HL-60/S4 (cell line): ENCODE results near the gene LRRC37B.
"Not testable (repeated sequence)": the region's sequence is repeated elsewhere in the genome, so short reads cannot be mapped to it uniquely, and the experiment has no call there.

Experiments used
- in situ Hi-C: fragments of 300-500 bp; cut with MboI; formaldehyde crosslinking; loops from 2 replicates; pipeline ENCODE4 v1.14.3; 2022; ENCODE audit warnings: low sequenced_read_pairs

LRRC37B gene

DNA sequence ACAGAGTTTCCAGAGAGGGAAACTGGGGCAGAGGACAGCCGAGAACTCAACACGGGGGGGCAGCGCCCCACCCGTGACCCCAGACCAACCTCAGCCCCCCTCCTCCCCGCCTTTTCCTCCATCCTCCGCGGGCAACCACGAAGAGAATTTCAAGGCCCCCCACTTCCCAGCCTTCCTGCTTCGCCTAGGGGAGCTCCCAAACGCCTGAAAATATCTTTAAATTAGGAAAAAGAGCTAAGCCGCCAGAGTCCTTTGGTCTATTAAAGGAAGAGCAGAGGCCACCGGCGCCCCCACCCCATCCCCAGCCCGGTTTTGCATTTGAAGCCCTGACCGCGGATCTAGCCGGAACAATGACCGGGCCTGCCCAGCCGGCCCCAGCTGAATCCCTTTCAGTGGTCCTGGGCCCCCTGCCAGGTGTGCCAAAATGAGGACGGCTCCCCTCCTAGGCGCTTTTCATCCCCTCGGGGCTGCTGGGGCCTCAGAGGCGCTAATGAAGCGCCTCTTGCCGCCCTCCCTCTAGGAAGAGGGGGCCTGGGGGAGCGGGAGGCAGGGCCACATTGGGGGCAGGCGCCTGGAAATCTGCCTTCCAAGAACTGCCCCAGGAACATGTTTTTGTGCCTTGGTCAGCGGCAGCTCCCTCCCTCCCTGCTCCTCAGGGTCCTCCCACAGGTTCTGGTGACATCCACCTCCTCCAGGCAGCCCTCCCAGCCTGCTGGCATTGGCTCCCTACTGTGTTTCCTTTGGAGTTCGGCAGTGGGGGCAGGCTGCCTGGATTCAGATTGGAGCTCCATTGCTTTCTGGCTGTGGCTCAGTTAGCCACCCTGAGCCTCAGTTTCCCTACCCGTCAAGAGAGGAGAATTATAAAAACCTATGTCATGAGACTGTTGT is 78.0 kb downstream of the LRRC37B start:
- in situ Hi-C loops: not testable (repeated sequence)

DNA sequence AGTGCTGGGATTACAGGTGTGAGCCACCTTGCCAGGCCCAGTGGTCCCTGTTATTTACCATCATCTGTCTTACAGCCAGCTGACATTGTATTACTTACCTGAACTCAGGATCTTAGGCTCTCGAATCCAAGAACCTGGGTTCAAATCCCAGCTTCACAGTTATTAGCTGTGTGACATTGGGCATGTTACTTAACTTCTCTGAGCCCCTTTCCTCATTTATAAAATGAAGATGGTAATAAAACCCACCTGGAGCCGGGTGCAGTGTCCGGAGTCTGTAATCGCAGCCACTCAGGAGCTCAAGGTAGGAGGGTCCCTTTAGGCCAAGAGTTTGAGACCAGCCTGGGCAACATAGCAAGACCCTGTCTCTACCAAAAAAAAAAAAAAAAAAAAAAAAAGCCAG is 79.7 kb downstream of the LRRC37B start:
- in situ Hi-C loops: not testable (repeated sequence)

DNA sequence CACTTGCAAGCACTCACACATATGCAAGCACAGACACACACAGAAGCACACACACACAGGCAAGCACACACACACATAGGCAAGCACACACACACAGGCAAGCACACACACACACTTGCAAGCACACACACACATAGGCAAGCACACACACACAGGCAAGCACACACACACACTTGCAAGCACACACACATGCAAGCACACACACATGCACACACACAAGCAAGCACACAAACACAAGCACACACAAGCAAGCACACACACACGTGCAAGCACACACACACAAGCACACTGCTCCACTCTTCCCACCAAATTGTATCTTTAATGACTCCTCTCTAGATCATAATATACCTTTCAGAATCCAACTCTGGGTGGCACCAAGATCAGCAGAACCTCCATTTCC is 84.9 kb downstream of the LRRC37B start:
- in situ Hi-C loops: not testable (repeated sequence)

DNA sequence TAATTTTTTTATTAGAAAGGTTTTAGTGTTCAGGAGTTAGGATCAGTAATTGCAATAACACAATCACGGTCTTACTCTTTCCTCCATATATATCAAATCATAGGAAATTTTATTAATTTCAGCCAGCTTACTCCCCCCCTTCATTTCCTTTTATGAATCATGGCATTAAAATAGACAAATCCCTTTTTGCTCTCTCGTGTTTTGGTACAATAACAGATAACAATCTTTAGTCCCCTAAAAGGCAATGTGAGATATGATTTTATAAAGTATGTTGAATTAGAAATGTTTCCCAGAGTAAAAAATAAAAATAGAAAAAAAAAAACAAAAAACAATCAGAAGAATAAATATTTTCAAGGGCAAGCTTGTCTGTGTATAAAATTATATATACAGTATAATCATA is 92.5 kb downstream of the LRRC37B start:
- in situ Hi-C loops: no loop called here

DNA sequence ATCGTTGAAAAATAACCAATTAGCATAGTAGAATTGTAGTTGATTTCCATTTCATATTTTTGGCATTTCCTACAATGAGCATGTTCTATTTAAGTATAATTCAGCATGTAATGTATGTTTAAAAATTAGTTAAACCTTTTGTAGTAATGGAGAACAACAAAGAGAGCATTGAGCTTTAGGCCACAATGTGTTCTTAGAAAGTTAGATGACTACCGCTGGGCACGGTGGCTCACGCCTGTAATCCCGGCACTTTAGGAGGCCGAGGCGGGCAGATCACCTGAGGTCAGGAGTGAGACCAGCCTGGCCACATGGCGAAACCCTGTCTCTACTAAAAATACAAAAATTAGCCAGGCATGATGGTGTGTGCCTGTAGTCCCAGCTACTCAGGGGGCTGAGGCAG is 93.1 kb downstream of the LRRC37B start:
- in situ Hi-C loops: not testable (repeated sequence)

DNA sequence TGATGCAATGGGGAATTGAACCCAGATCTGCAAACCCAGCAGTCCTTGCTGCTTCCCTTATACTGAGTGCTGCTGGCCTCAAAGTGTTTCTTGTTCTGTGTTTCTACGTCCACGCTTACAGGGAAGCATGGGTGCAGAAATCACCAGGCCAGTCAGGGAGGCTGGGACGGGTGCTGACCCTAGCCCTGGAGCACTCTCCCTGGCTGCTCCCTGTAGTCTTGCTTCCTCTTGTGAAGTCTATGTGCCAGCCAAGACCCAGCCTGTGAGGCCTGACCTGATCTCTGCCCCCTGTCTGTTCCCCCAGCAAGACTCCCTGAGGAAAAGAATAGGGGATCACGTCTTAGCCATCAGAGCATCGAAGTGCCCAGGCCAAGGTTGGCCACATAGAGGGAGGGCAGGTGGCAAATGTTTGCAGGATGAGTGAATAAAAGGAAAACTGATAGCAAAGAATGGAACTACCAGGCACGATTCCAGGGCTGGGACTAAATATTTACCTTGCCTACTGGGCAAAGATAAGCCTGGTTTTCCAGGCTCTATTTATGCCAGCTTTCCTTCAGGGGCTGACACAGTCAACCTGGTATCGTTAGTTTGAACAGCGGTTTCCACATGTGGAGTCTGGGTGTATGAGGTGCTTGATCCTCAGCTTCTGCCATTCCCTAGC is 93.9 kb downstream of the LRRC37B start:
- in situ Hi-C loops: no loop called here

DNA sequence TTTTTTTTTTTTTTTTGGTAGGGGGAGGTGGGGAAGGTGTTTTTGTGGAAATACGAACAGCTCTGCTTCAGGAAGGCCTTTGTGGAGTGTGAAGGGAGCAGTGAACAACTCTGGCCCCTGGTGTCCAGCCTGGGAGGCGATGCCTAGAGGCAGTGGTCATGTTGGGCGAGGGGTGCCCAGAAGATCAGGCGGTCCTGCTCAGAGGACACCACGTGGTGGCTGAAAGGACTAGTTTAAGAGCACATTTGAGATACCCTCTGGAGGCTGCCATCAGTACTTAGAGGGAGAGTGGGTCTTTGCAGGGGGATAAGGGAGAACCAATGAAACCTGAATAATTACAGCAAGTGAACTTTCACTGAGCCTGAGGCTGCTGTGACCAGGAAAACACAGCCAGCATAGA is 95.0 kb downstream of the LRRC37B start:
- in situ Hi-C loops: no loop called here

DNA sequence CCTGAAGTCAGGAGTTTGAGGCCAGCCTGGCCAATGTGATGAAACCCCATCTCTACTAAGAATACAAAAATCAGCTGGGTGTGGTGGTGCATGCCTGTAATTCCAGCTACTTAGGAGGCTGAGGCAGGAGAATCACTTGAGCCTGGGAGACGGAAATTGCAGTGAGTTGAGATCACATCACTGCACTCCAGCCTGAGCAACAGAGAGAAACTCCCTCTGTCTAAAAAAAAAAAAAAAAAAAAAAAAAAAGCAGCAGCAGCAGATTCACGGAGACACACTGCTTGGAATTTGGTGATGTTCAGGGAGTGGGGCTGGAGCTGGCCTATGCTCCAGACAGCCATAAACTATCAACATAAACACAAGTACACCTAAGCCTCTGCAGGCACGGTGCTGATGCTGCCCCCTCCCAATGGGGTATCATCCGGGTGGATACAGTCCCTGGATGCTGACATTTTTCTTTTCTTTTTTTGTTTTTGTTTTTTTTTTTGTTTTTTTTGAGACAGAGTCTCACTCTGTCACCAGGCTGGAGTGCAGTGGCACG is 95.5 kb downstream of the LRRC37B start:
- in situ Hi-C loops: no loop called here
